ENCODE measurements around the gene ZNF155.

DNA sequence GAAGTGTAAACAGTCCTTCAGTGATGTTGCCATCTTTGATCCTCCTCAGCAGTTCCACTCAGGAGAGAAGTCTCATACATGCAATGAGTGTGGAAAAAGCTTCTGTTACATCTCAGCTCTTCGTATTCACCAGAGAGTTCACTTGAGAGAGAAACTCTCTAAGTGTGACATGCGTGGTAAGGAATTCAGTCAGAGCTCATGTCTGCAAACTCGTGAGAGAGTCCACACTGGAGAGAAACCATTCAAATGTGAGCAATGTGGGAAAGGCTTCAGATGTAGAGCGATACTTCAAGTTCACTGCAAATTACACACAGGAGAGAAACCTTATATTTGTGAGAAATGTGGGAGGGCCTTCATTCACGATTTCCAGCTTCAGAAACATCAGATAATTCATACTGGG lies 26.5 kb downstream of the ZNF155 start:
- TF ChIP-seq, protein P1, sequence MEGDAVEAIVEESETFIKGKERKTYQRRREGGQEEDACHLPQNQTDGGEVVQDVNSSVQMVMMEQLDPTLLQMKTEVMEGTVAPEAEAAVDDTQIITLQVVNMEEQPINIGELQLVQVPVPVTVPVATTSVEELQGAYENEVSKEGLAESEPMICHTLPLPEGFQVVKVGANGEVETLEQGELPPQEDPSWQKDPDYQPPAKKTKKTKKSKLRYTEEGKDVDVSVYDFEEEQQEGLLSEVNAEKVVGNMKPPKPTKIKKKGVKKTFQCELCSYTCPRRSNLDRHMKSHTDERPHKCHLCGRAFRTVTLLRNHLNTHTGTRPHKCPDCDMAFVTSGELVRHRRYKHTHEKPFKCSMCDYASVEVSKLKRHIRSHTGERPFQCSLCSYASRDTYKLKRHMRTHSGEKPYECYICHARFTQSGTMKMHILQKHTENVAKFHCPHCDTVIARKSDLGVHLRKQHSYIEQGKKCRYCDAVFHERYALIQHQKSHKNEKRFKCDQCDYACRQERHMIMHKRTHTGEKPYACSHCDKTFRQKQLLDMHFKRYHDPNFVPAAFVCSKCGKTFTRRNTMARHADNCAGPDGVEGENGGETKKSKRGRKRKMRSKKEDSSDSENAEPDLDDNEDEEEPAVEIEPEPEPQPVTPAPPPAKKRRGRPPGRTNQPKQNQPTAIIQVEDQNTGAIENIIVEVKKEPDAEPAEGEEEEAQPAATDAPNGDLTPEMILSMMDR (conservative IDR thresholded peaks at IDR 0.05 in 1 of 2, IDR thresholded peaks at IDR 0.05 in 1 of 2; ENCODE audit: extremely low read depth in 1 of 2, insufficient read depth in 1 of 2, low read depth in 1 of 2, low read length in 2 of 2), result no peak
- no peak for TF ChIP-seq EZH2 (IDR thresholded peaks at IDR 0.05; ENCODE audit: borderline replicate concordance, low read length)

All from mammary epithelial cell (primary cell).